ENCODE data around the gene ALMS1. TPM values are rescaled to one million over a fixed set of nuclear protein-coding genes. Genes with fewer than 3 reads are reported as not detected.

Gene ALMS1
- total and polyA plus RNA-seq, 9 of the 15 experiments (the other 6 are each of a cell fraction or from before 2014, with no cell fraction given), result 1.4 to 26.3 (median 13.6) TPM

GRCh38 chr2:73385504-73386341, at the start of gene ALMS1 (continued):
- TF ChIP-seq CTBP1 (IDR thresholded peaks at IDR 0.05; ENCODE audit: borderline replicate concordance) (peak; percentile 86), ZNF384 (IDR thresholded peaks at IDR 0.05; ENCODE audit: low read depth, low read length) (no peak), REST (IDR thresholded peaks at IDR 0.05; ENCODE audit: borderline replicate concordance) (no peak), REST (CRISPR knock-in tag; IDR thresholded peaks at IDR 0.05; ENCODE audit: low read depth) (no peak), U2AF2 (optimal IDR thresholded peaks at IDR 0.05; ENCODE audit: low read depth, low read length) (no peak), TBP (optimal IDR thresholded peaks at IDR 0.05; ENCODE audit: low read depth, low read length) (peak; percentile 61), ZNF707 (CRISPR knock-in tag; conservative IDR thresholded peaks at IDR 0.05) (no peak), ZNF224 (CRISPR knock-in tag; IDR thresholded peaks at IDR 0.05) (no peak), MCM5 (IDR thresholded peaks at IDR 0.05; ENCODE audit: low read depth) (no peak), SOX6 (IDR thresholded peaks at IDR 0.05) (peak; percentile 17; the same call in 1 of the 2 replicates), WHSC1 (IDR thresholded peaks at IDR 0.05; ENCODE audit: low read length) (no peak), TEAD2 (tag; IDR thresholded peaks at IDR 0.05) (no peak), ETV6 (IDR thresholded peaks at IDR 0.05; ENCODE audit: borderline replicate concordance in 1 of 2, low read depth in 2 of 2, low read length in 1 of 2) (no peak), ETV6 (CRISPR knock-in tag; IDR thresholded peaks at IDR 0.05; ENCODE audit: borderline replicate concordance) (no peak), PCBP2 (IDR thresholded peaks at IDR 0.05; ENCODE audit: low read depth, low read length, poor library complexity, severe bottlenecking) (no peak), PHF20 (IDR thresholded peaks at IDR 0.05; ENCODE audit: partially characterized antibody) (peak; percentile 49), PRPF4 (IDR thresholded peaks at IDR 0.05; ENCODE audit: insufficient read depth, low read depth, low read length, poor library complexity, severe bottlenecking) (no peak), SMARCA4 (IDR thresholded peaks at IDR 0.05) (no peak), FOXJ3 (CRISPR knock-in tag; IDR thresholded peaks at IDR 0.05) (no peak), ATF7 (IDR thresholded peaks at IDR 0.05) (peak; percentile 30; the same call in 1 of the 2 replicates)

Measured in K562 (cell line).